Measurements from ENCODE around the gene RNF25. TPM values are rescaled to one million over a fixed set of nuclear protein-coding genes. Genes with fewer than 3 reads are reported as not detected.

The RNF25 gene, protein sequence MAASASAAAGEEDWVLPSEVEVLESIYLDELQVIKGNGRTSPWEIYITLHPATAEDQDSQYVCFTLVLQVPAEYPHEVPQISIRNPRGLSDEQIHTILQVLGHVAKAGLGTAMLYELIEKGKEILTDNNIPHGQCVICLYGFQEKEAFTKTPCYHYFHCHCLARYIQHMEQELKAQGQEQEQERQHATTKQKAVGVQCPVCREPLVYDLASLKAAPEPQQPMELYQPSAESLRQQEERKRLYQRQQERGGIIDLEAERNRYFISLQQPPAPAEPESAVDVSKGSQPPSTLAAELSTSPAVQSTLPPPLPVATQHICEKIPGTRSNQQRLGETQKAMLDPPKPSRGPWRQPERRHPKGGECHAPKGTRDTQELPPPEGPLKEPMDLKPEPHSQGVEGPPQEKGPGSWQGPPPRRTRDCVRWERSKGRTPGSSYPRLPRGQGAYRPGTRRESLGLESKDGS
- 25.2 TPM for total RNA-seq

DNA sequence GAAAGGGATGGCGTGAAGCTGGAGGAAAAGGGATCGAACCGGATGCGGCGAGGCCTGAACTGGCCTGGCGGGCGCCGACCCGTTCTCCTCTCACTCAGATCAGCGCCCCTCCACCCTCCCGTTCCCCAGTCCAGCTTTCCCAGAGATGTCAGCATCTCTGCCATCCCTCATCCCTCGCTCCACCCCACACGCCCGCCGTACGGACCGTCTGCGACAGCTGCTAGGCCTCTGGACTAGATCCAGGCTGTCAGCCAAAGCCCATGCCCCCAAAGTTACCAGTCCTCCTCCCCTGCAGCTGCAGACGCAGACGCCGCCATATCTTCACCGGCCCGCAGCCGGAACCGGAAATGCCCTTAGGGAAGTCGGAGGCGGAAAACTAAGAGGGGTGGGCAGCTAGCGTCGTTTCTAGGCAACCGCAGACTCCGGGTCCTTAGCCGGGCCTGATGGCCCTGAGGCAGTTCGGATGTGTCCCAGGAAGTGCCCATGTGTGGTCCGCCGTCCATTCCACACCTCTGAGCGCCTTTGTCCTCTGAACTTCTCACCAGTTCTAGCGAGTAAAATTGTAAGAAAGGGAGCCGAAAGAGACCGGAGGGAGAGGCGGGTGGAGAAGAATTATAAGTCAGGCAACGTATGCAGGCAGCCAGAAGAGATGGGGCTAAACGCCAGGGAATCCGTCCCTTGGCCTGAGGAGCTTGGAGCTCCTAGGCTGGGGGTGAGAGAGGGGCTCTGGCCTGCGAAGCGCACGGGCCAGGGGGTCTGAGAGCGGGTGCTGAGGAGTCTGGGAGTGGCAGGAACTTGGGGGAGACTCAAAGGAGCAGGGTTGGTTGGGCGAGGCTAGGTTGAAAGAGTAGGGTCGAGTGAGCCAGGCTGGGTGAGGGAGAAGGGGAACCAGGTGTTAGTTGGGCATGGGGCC lies at the start of gene RNF25, which contains the start of gene STK36:
RNF25 (minus strand) TSS at position 349 of the 913 bp plus-strand sequence; CDS start at position 317, 32 bp downstream.
STK36 (plus strand) TSS at position 433 of the 913 bp plus-strand sequence. CDS start 744 bp downstream, outside the sequence.
- intact Hi-C loops (cut with DNase I): no loop called here
- peak; percentile 98 for ATAC-seq
- peak; percentile 89 for DNase-seq (ENCODE audit: low spot score)

DNA sequence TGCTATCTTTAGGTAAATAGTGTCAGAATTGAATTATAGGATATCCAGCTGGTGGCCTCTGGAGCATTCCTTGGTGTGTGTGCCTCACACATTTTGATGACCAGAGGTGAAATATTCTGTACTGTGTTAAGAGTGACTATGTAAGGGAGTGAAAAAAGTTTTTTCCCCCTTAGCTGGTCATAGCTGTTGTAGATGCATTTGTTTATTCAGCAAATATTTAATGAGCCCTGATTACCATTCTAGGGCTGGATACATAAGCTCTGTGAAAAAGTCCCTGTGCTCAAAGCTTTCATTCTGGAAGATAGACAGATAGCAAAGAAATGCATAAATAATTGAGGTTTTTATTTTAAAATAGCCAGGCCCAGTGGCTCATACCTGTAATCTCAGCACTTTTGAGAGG lies 49.7 kb upstream of the RNF25 start:
- DNase-seq (ENCODE audit: low spot score) (no peak), ATAC-seq (no peak)
- intact Hi-C loops (cut with DNase I): no loop called here

DNA sequence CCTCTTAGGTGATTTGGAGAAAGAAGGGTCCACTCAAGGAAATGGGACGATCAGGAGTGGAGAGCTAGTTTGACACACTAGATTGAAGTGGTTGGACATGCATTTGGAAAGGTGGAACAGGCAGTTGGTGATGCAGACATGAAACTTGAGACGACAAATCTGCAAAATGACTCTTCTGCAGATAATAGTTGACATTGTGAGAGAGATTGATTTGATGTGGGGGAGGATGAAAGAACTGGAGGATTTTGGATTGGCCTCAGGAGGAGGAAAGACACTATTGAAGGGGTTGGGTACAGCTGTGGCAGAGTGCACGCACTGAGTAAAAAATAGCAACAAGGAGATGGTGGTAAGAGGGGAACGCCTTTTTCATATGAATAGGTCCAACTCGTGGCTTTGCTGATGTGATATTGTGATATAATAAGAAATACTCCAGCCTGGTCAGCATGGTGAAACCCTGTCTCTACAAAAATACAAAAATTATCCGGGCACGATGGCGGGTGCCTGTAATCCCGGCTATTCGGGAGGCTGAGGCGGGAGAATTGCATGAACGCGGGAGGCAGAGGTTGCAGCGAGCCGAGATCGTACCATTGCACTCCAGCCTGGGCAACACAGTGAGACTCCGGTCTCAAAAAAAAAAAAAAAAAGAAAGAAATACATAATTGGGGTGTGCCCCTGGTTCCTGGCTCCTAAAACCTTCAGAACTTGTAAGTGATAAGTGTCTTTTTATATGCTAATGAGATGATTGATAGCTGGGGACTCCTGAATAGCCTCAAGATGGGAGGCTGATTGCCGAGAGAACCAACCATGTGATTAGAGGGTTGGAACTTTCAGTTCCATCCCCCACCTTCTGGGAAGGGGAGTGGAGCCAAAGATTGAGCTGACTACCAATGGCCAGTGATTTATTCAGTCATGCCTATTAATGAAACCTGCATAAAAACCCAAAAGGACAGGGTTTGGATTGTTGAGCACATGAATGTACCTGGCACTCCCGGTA lies 48.5 kb upstream of the RNF25 start:
- no peak for DNase-seq (ENCODE audit: low spot score)
- no peak for ATAC-seq
- intact Hi-C loops (cut with DNase I): no loop called here

DNA sequence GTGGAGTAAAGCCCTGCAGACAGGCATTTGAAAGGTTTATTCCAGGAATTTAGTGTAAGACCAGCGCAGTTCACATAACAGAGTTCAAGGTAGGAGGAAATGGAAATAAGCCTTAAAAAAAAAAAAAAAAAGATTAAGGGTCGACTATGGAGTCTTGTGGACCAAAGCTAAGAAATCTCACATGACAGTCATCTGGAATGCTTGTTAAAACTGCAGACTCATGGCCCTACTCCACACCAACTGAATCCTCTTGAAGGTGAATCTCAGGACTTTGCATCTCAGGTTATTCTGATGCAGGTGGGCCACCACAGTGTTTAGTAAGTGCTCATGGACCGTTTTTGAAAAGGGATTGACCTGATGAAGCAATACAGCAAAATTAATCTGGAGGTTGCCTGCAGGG lies 47.7 kb upstream of the RNF25 start:
- ATAC-seq (no peak), DNase-seq (ENCODE audit: low spot score) (no peak)
- intact Hi-C loops (cut with DNase I): no loop called here

DNA sequence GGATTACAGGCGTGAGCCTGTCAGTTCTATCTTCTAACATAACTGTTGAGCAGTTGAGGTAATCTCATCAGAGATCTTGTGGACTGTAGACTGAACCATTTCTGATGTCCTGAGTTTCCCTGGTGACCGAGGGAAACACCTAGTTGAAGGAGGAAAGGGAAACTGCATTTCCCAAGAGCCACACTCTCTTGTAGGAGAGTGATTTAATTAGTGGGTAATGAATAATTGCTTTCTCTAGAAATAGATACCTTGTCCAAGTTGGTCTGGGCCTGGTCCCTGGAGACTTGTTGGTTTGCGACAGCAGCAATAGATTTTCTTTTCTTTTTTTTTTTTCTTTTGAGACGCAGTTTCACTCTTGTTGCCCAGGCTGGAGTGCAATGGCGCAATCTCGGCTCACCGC lies 46.3 kb upstream of the RNF25 start:
- ATAC-seq (no peak), DNase-seq (ENCODE audit: low spot score) (no peak)
- intact Hi-C loops (cut with DNase I): no loop called here

DNA sequence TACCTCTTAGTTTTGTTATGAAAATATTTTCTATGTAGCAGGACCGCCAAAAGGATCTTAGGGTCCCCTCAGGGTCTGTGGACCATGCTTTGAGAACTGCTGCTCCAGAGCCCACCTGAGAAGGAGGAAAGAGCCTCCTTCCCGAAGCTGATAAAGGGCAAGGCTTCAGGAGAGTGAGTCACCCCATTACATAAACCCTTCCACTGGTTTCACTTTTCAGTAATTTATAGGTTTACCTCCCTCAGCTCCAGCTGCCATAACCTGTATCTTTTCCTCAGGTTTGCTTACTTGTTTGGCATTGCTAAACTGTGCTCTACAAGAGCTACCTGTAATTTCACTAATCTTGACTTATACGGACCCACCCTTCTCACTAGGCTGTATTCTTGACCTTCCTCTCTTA lies 45.5 kb upstream of the RNF25 start:
- ATAC-seq (no peak), DNase-seq (ENCODE audit: low spot score) (no peak)
- intact Hi-C loops (cut with DNase I): no loop called here

DNA sequence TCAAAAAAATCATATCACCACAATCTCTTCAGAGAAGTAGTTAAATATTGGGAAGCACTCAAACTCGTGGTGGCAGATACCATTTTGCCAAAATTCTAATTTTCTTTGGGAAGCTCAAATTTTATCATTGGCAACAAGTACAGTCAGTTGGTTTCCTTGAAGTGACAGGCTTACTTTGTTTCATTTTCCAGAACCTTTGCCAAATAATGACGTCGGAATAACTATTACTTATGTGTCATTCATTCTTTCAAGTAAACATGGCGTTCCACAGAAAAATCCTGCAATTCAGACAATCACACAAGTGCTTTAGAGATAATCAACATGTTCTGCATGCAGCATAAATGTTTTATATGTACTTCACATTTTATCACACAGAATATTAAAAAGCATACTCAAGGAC lies 44.3 kb upstream of the RNF25 start:
- intact Hi-C loops (cut with DNase I): no loop called here
- DNase-seq (ENCODE audit: low spot score): no peak
- ATAC-seq: no peak

DNA sequence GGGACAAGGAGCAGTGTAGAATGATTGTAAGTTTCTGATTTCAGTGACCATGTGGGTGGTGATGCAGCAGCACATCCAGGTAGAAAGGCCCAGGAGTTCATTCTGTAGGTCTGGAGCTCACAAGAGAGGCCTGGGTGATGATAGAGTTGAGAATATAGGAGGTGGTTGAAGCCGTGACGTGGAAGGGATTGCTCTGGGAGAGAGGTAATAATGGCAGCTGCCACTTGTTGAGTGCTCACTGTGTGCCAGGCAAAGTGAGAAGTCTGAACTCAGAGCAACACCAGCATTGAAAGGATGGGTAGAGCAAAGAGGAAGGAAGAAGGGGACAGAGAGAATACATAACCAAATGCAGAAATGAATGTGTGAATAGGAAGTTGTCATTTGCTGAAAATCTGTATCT lies 42.1 kb upstream of the RNF25 start:
- DNase-seq (ENCODE audit: low spot score): no peak
- no peak for ATAC-seq
- intact Hi-C loops (cut with DNase I): loop anchor here (5.0 kb wide), 1 partner anchor 133 kb away; no protein-coding TSS in a partner anchor

DNA sequence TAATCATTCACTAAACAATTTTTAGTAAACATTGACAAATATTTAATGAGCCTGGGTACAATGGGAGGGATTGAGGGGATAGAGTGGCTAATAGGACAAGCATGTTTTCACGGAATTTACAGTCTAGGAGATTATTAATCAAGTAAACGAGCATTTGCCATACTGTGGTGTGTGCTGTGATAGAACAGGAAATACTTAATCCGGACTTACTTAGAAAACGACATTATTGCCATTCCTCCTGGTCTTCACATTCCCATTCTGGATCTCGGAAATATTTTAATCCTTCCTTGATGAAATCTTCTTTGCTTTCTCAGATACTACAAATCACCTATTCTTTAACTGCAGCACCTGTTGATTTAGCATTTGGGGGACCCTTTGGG lies 39.7 kb upstream of the RNF25 start:
- intact Hi-C loops (cut with DNase I): loop anchor here (5.0 kb wide), 1 partner anchor 136 kb away; no protein-coding TSS in a partner anchor
- DNase-seq (ENCODE audit: low spot score) (no peak), ATAC-seq (no peak)

DNA sequence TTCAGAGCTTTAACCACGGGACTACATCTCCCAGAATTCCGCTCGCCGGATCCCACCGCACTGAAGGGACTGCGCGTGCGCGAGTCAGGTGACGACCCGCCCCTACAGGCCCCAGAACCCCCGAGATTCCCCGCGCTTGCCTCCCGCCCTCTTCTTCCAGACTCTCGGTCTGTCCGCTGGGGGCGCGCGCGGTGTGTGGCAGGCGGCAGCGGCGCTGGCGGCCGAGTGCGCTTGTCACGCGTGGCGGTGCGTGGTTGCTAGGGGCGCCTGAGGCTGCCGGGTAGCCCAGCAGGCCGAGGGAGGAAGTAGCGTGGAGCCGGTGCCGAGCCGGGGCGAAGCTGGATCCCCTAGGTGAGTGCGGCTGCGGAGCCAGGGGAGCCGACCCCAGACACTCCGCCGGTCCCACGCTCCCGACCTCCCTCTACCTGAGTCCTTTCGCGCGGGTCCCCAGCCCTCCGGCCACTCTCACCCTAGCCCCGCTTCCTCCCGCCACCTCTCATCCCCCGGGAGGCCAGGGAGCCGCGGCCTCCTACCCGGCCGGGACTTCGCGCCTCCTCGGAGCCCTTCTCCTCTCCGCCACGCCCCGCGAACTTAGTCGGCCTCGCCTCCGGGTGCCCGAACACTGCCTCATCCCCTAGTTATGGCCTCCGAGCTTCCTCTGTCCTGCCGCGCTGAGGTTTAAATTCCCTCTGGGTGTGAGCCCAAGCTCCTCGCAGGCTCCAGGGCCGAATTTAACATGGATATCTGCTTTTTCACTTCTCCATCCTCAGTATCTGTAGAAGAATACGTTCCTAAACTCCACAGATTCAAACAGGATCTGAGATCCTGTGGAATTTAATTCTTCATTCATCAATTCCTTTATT lies 39.1 kb upstream of the RNF25 start, which contains the start of gene TTLL4:
TTLL4 (plus strand) TSS at position 149 of the 863 bp plus-strand sequence. CDS start 26,842 bp downstream, outside the sequence.
- ATAC-seq: peak; percentile 99
- intact Hi-C loops (cut with DNase I): loop anchor here (5.0 kb wide), 1 partner anchor 136 kb away; no protein-coding TSS in a partner anchor
- DNase-seq (ENCODE audit: low spot score): peak; percentile 99

DNA sequence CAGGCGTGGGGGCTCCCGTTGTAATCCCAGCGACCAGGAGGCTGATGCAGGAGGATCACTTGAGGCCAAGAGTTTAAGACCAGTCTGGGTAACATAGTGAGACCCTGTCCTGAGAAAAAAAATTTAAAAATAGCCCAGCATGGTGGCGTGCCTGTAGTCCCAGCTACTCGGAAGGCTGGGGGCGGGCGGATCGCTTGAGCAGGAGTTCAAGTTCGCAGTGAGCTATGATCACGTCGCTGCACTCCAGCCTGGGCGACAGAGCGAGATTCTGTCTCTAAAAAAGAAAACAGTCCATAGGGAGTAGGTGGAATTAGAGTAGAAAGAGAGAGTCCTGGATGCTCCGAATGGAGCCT lies 38.5 kb upstream of the RNF25 start:
- DNase-seq (ENCODE audit: low spot score): no peak
- ATAC-seq: peak; percentile 33
- intact Hi-C loops (cut with DNase I): loop anchor here (5.0 kb wide), 1 partner anchor 137 kb away; no protein-coding TSS in a partner anchor

DNA sequence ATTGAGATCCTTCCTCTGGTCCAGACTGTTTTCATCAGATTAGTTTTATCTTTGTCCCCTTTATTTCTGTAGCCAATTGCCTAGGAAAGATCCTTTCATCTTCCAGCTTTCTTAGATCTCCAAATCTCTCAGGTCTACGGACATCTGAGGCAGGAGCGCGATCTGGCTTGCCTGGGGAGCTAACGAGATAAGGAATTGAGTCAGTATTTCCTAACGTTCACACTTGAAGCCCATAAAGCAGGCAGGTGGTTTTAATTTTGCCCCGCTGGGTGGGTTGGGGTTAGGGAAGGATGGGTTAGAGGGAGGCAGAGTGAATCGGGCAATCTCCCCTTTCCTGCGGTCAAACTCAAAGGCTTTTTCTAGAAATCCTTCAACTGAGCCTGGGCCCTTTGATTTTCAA lies 38.1 kb upstream of the RNF25 start:
- no peak for DNase-seq (ENCODE audit: low spot score)
- no peak for ATAC-seq
- intact Hi-C loops (cut with DNase I): loop anchor here (5.0 kb wide), 1 partner anchor 137 kb away; no protein-coding TSS in a partner anchor

DNA sequence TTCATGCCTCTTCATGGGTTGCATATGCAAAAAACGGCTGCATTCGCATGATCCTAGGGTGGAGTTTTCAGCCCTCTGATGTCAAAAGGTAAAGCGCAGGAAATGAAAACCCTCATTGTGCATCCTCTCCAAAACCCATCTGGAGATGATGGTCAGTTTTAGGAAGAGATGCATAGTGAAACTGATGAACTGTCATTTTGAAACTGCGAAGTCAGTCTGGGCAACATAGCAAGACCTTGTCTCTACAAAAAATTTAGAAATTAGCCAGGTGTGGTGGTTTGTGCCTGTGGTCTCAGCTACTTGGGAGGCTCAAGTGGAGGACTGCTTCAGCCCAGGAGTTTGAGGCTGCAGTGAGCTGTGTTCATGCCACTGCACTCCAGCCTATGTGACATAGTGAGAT lies 36.3 kb upstream of the RNF25 start:
- DNase-seq (ENCODE audit: low spot score): no peak
- intact Hi-C loops (cut with DNase I): no loop called here
- ATAC-seq: no peak

DNA sequence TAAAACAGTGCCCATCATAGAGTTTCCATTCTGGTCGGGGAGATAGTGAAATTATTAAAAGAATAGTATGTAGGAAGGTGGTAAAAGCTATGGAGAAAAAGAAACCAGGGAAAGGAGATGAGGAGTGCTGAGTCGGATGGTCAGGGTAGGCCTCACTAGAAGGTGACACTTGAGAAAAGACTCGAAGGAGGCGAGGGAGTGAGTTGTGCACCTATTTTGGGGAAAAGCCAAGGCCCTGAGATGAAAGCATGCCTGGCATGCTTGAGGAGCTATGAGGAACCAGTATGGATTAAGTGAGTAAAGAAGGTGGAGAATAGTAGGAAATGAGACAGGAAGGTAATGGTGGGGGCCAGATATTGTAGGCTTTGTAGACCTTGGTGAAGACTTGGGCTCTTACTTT lies 31.5 kb upstream of the RNF25 start:
- intact Hi-C loops (cut with DNase I): no loop called here
- ATAC-seq: no peak
- no peak for DNase-seq (ENCODE audit: low spot score)

DNA sequence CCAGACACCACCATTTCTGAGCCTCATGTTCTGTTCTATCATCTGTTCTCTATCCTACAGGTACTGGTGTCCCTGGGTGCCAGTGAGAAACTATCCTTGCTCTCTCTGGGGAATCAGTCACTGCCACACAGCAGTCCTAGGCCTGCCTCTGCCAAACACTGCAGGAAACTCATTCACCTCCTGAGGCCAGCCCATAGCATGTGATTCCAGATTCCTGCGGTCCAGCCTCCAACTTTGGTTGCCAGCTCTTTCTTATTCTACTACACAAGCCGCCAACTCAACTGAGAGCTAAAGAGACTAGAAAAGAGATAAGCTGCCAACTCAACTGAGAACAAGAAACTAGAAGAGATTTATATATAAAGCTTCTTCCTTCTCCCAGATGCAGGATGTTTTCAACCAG lies 30.0 kb upstream of the RNF25 start:
- intact Hi-C loops (cut with DNase I): no loop called here
- DNase-seq (ENCODE audit: low spot score) (no peak), ATAC-seq (no peak)

DNA sequence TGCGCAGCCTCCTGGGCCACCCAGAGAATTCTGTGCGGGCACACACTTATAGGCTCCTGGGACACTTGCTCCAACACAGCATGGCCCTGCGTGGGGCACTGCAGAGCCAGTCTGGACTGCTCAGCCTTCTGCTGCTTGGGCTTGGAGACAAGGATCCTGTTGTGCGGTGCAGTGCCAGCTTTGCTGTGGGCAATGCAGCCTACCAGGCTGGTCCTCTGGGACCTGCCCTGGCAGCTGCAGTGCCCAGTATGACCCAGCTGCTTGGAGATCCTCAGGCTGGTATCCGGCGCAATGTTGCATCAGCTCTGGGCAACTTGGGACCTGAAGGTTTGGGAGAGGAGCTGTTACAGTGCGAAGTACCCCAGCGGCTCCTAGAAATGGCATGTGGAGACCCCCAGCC lies 27.1 kb upstream of the RNF25 start:
- intact Hi-C loops (cut with DNase I): loop anchor here (10.0 kb wide), 1 partner anchor 146 kb away; no protein-coding TSS in a partner anchor
- DNase-seq (ENCODE audit: low spot score): no peak
- ATAC-seq: peak; percentile 61

DNA sequence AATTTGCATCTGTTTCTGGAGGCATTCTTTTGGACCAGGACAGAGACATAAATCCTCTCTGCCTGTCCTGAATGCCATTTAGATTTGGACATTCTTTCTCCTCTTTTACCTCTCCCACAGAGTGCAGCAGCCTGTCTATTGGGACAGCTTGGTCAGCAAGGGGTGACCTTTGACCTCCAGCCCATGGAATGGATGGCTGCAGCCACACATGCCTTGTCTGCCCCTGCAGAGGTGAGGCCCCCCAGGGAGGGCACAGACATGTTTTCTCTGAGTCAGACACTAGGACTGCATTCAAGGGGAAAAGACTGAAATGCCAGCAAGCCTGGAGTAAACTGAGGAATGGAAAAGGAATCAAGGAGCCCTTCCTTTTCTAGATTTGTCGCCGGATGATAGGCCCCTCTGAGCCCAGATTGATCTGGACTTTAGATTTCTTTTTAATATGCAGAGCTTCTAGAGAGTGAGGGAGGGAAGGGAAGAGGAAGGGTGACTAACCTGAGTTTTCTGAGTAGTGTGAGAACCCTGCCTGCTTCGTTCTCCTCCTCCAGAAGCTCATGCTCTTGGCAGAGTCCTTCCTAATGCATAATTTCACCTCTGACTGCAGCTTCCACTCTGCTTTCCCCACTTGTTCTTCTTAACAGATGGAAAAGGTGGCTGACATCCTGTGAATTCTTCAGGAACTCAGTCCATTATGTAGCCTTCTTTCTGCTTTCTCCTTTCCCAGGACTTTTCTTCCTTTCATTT lies 22.8 kb upstream of the RNF25 start:
- intact Hi-C loops (cut with DNase I): loop anchor here (10.0 kb wide), 1 partner anchor 150 kb away; no protein-coding TSS in a partner anchor
- ATAC-seq (no peak), DNase-seq (ENCODE audit: low spot score) (no peak)

All from sciatic nerve (tissue), 2 donors.